GM12878 (cell line): Measurements from ENCODE around the gene SPON2. TPM values are rescaled to one million over a fixed set of nuclear protein-coding genes. Genes with fewer than 3 reads are reported as not detected.

Experiments
- BMI1 ChIP-seq: fragments of 450-650 bp; IDR thresholded peaks from 2 replicates; pipeline ENCODE4 v1.6.1; 2016; ENCODE audit warnings: mild to moderate bottlenecking, moderate library complexity, borderline replicate concordance
- CBFB ChIP-seq: IDR thresholded peaks from 2 replicates; pipeline ENCODE4 v1.6.1; 2016; ENCODE audit warnings: antibody characterized with exemption, low read depth
- CBX3 ChIP-seq: fragments of 200-600 bp; sonication (generic); IDR thresholded peaks from 2 replicates; pipeline ENCODE4 v1.6.1; 2016; ENCODE audit warnings: low read depth, borderline replicate concordance
- DPF2 ChIP-seq: fragments of 450-650 bp; IDR thresholded peaks from 2 replicates; pipeline ENCODE4 v1.6.1; 2017; ENCODE audit warnings: mild to moderate bottlenecking
- EGR1 ChIP-seq, 2 experiments: IDR thresholded peaks; 1 replicate in 1 of 2; 2 replicates in 1 of 2; pipeline ENCODE4 v1.6.1; 2011 to 2012; ENCODE audit warnings: low read depth in 2 of 2, low read length in 2 of 2, borderline replicate concordance in 1 of 2, mild to moderate bottlenecking in 1 of 2, moderate library complexity in 1 of 2
- ESRRA ChIP-seq: IDR thresholded peaks from 2 replicates; pipeline ENCODE4 v1.6.1; 2012; ENCODE audit warnings: mild to moderate bottlenecking, low read length, improper control_type of control experiment
- FOXK2 ChIP-seq: fragments of 450-650 bp; IDR thresholded peaks from 2 replicates; pipeline ENCODE4 v1.6.1; 2017; ENCODE audit warnings: mild to moderate bottlenecking, moderate library complexity
- HCFC1 ChIP-seq: fragments of 150-350 bp; IDR thresholded peaks from 2 replicates; pipeline ENCODE4 v1.6.1; 2014; ENCODE audit warnings: low read length
- HDAC6 ChIP-seq: fragments of 200-600 bp; sonication (generic); IDR thresholded peaks from one replicate; pipeline ENCODE4 v1.8.0; 2017; ENCODE audit warnings: antibody characterized with exemption; ENCODE audit not compliant: unreplicated experiment
- IKZF1 ChIP-seq: fragments of 450-650 bp; conservative IDR thresholded peaks from 2 replicates; pipeline ENCODE4 v1.6.1; 2017; ENCODE audit warnings: antibody characterized with exemption, mild to moderate bottlenecking
- IKZF2 ChIP-seq, 2 experiments: fragments of 450-650 bp; IDR thresholded peaks; 2 replicates each; pipeline ENCODE4 v1.6.1; 2017; ENCODE audit warnings: mild to moderate bottlenecking in 2 of 2, moderate library complexity in 2 of 2
- MEF2B ChIP-seq: fragments of 450-650 bp; IDR thresholded peaks from 2 replicates; pipeline ENCODE4 v1.6.1; 2018; ENCODE audit warnings: mild to moderate bottlenecking, moderate library complexity; ENCODE audit not compliant: partially characterized antibody, poor library complexity, severe bottlenecking
- POLR2A ChIP-seq: IDR thresholded peaks from 2 replicates; pipeline ENCODE4 v1.6.1; 2011; ENCODE audit warnings: low read depth, mild to moderate bottlenecking, low read length
- RCOR1 ChIP-seq: conservative IDR thresholded peaks from 2 replicates; pipeline ENCODE4 v1.6.1; 2012; ENCODE audit warnings: low read depth, low read length, improper control_type of control experiment
- SMAD5 ChIP-seq: IDR thresholded peaks from 2 replicates; pipeline ENCODE4 v1.6.1; 2016; ENCODE audit warnings: antibody characterized with exemption, low read depth
- SUZ12 ChIP-seq: fragments of 200-600 bp; sonication (generic); IDR thresholded peaks from one replicate; pipeline ENCODE4 v1.6.1; 2018; ENCODE audit warnings: antibody characterized with exemption, mild to moderate bottlenecking; ENCODE audit not compliant: unreplicated experiment
- TAF1 ChIP-seq: IDR thresholded peaks from 2 replicates; pipeline ENCODE4 v1.6.1; 2011; ENCODE audit warnings: mild to moderate bottlenecking, low read depth, low read length, borderline replicate concordance
- ZSCAN29 ChIP-seq: fragments of 450-650 bp; IDR thresholded peaks from 2 replicates; pipeline ENCODE4 v1.6.1; 2017; ENCODE audit warnings: mild to moderate bottlenecking, moderate library complexity
- polyA plus RNA-seq, 11 experiments: library from polyadenylated mRNA; depleted of rRNA in 4 of 11; unstranded in 6 of 11; stranded (reverse) in 5 of 11; fragments of >200 nt; fragmentation: Nextera tagmentation in 4 of 11; fragmentation: Illumina TruSeq in 1 of 11; extraction: Ambion mirVana in 4 of 11; extraction: Trizol in 1 of 11; gene quantifications; 1 replicate in 1 of 11; 2 replicates in 10 of 11; pipeline versions ENCODE4 v1.2.1 to v1.2.3, GENCODE V29; 2011 to 2016; ENCODE audit warnings: inconsistent platforms in 2 of 11, missing spikeins in 2 of 11, low read depth in 1 of 11
- total RNA-seq, 4 experiments: library from RNA; depleted of rRNA in 3 of 4; stranded (reverse); fragments of >200 nt in 3 of 4; fragmentation: Illumina TruSeq in 1 of 4; extraction: Trizol in 1 of 4; gene quantifications; 2 replicates each; pipeline versions ENCODE4 v1.2.1 to v1.2.3, GENCODE V29; 2013 to 2021
- TF ChIP-seq, protein P1 (sequence below): fragments of 450-650 bp; formaldehyde crosslinking; IDR thresholded peaks from 2 replicates; pipeline ENCODE4 v1.4.0; 2022; ENCODE audit warnings: mild to moderate bottlenecking, moderate library complexity
- TF ChIP-seq, protein P2 (sequence below): fragments of 450-650 bp; IDR thresholded peaks from 2 replicates; pipeline ENCODE4 v1.6.1; 2017; ENCODE audit warnings: antibody characterized with exemption, mild to moderate bottlenecking, moderate library complexity
- TF ChIP-seq, protein P3 (sequence below): fragments of 450-650 bp; IDR thresholded peaks from 2 replicates; pipeline ENCODE4 v1.6.1; 2016; ENCODE audit warnings: mild to moderate bottlenecking
- TF ChIP-seq, protein P4 (sequence below): fragments of 450-650 bp; IDR thresholded peaks from 2 replicates; pipeline ENCODE4 v1.6.1; 2016; ENCODE audit warnings: mild to moderate bottlenecking

Gene SPON2
- total and polyA plus RNA-seq, 10 of the 15 experiments (the other 5 are each of a cell fraction or from before 2014, with no cell fraction given), result 1.1 to 11.2 (median 7.3) TPM

DNA sequence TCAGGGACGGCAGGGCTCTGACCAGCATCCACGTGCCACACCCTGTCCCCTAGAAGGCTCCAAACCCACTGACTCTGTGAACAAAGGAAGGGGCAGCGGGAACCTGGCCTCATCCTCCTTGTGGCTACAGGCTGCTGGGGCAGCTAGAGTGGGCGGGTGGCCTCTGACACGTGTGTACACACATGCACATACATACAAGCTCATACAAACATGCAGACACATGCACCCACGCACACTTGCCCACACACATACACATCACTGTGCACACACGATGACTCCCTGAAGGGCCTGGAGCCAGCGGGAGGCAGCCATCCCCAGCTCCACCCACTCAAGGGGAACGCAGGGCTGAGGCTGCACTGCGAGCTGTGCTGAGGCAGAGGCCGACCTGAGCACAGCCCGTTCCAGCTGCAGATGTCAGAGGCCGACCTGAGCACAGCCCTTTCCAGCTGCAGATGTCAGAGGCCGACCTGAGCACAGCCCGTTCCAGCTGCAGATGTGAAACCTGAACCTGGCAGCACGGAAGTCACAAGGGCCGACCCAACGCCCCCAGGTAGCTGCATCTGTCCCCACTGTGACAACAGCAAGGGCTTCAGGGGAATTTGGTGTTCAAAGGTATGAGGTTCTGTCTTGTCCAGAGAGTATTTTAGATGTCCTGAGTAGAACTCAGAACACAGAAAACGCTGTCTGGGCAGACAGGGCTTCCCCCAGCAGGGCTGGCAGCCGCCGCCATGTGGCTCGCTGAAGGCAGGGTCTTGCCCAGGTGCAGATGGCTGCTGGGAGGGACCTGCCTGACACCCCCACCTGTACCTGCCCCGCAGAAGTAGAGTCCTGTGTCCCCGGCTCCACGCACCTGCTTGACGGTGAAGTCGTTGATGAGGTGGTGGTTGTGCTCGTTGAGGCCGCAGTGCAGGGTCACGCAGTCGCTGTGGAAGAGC, 43.0 kb upstream of the SPON2 start (continued):
- TF ChIP-seq, protein P1, sequence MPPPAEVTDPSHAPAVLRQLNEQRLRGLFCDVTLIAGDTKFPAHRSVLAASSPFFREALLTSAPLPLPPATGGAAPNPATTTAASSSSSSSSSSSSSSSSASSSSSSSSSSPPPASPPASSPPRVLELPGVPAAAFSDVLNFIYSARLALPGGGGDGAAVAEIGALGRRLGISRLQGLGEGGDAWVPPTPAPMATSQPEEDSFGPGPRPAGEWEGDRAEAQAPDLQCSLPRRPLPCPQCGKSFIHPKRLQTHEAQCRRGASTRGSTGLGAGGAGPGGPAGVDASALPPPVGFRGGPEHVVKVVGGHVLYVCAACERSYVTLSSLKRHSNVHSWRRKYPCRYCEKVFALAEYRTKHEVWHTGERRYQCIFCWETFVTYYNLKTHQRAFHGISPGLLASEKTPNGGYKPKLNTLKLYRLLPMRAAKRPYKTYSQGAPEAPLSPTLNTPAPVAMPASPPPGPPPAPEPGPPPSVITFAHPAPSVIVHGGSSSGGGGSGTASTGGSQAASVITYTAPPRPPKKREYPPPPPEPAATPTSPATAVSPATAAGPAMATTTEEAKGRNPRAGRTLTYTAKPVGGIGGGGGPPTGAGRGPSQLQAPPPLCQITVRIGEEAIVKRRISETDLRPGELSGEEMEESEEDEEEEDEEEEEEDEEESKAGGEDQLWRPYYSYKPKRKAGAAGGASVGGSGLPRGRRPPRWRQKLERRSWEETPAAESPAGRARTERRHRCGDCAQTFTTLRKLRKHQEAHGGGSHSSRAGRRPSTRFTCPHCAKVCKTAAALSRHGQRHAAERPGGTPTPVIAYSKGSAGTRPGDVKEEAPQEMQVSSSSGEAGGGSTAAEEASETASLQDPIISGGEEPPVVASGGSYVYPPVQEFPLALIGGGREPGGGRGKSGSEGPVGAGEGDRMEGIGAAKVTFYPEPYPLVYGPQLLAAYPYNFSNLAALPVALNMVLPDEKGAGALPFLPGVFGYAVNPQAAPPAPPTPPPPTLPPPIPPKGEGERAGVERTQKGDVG (CRISPR knock-in tag), result no peak
- TF ChIP-seq CBFB (no peak), RCOR1 (no peak), MEF2B (no peak), HDAC6 (no peak), SUZ12 (no peak), POLR2A (no peak), CBX3 (no peak), HCFC1 (no peak), DPF2 (0 out of 2 replicates have a peak, but pooled peaks have one; percentile 18), ESRRA (0 out of 2 replicates have a peak, but pooled peaks have one; percentile 29), SMAD5 (no peak), IKZF2 (IDR thresholded peaks at IDR 0.05) (peak; percentile 14 to 23; a peak in 1 of 4 replicates), IKZF1 (0 out of 2 replicates have a peak, but pooled peaks have one; percentile 17), TAF1 (0 out of 2 replicates have a peak, but pooled peaks have one; percentile 34), BMI1 (no peak), EGR1 (IDR thresholded peaks at IDR 0.05; ENCODE audit: borderline replicate concordance in 1 of 2, low read depth in 2 of 2, low read length in 2 of 2) (peak in 1 of 2 experiments; percentile 82; a peak in 2 of 3 replicates), FOXK2 (no peak), ZSCAN29 (no peak)
- TF ChIP-seq, protein P2, sequence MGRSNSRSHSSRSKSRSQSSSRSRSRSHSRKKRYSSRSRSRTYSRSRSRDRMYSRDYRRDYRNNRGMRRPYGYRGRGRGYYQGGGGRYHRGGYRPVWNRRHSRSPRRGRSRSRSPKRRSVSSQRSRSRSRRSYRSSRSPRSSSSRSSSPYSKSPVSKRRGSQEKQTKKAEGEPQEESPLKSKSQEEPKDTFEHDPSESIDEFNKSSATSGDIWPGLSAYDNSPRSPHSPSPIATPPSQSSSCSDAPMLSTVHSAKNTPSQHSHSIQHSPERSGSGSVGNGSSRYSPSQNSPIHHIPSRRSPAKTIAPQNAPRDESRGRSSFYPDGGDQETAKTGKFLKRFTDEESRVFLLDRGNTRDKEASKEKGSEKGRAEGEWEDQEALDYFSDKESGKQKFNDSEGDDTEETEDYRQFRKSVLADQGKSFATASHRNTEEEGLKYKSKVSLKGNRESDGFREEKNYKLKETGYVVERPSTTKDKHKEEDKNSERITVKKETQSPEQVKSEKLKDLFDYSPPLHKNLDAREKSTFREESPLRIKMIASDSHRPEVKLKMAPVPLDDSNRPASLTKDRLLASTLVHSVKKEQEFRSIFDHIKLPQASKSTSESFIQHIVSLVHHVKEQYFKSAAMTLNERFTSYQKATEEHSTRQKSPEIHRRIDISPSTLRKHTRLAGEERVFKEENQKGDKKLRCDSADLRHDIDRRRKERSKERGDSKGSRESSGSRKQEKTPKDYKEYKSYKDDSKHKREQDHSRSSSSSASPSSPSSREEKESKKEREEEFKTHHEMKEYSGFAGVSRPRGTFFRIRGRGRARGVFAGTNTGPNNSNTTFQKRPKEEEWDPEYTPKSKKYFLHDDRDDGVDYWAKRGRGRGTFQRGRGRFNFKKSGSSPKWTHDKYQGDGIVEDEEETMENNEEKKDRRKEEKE, result no peak
- TF ChIP-seq, protein P3, sequence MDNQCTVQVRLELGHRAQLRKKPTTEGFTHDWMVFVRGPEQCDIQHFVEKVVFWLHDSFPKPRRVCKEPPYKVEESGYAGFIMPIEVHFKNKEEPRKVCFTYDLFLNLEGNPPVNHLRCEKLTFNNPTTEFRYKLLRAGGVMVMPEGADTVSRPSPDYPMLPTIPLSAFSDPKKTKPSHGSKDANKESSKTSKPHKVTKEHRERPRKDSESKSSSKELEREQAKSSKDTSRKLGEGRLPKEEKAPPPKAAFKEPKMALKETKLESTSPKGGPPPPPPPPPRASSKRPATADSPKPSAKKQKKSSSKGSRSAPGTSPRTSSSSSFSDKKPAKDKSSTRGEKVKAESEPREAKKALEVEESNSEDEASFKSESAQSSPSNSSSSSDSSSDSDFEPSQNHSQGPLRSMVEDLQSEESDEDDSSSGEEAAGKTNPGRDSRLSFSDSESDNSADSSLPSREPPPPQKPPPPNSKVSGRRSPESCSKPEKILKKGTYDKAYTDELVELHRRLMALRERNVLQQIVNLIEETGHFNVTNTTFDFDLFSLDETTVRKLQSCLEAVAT, result no peak
- TF ChIP-seq, protein P4, sequence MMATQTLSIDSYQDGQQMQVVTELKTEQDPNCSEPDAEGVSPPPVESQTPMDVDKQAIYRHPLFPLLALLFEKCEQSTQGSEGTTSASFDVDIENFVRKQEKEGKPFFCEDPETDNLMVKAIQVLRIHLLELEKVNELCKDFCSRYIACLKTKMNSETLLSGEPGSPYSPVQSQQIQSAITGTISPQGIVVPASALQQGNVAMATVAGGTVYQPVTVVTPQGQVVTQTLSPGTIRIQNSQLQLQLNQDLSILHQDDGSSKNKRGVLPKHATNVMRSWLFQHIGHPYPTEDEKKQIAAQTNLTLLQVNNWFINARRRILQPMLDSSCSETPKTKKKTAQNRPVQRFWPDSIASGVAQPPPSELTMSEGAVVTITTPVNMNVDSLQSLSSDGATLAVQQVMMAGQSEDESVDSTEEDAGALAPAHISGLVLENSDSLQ, result no peak
